Breast epithelium (tissue), 4 donors: Measurements from ENCODE around the gene MLLT10. TPM values are rescaled to one million over a fixed set of nuclear protein-coding genes. Genes with fewer than 3 reads are reported as not detected.

Experiments
- DNase-seq, 2 donors: peaks; one replicate each; pipeline ENCODE4 v3.0.0-alpha.2; 2019; ENCODE audit warnings: low spot score in 2 of 2
- H3K27ac ChIP-seq, 2 donors: fragments of 200-600 bp; sonication (generic) in 1 of 2; one replicate each; pipeline ENCODE4 v1.5.1; 2016 to 2019; ENCODE audit warnings: mild to moderate bottlenecking in 1 of 2
- H3K27me3 ChIP-seq, 2 donors: fragments of 200-600 bp; sonication (generic) in 1 of 2; one replicate each; pipeline versions ENCODE4 v1.5.1 to v1.6.0; 2017 to 2019; ENCODE audit warnings: control low read depth in 1 of 2, mild to moderate bottlenecking in 1 of 2
- H3K36me3 ChIP-seq: fragments of 200-600 bp; one replicate; pipeline ENCODE4 v1.5.1; 2019
- H3K4me1 ChIP-seq, 2 donors: fragments of 200-600 bp; sonication (generic); one replicate each; pipeline ENCODE4 v1.5.1; 2016 to 2019; ENCODE audit warnings: control low read depth in 1 of 2
- H3K4me3 ChIP-seq, 3 donors: fragments of 200-600 bp; sonication (generic); 1 replicate in 2 of 3; 2 replicates in 1 of 3; pipeline ENCODE4 v1.5.1; 2016 to 2019; ENCODE audit warnings: mild to moderate bottlenecking in 3 of 3, moderate library complexity in 2 of 3
- H3K9me3 ChIP-seq, 2 donors: fragments of 200-600 bp; sonication (generic) in 1 of 2; one replicate each; pipeline ENCODE4 v1.5.1; 2016 to 2019; ENCODE audit warnings: control low read depth in 1 of 2
- POLR2A ChIP-seq: fragments of 450-650 bp; IDR thresholded peaks from one replicate; pipeline ENCODE4 v1.6.1; 2016; ENCODE audit warnings: antibody characterized with exemption, mild to moderate bottlenecking, moderate library complexity
- POLR2AphosphoS5 ChIP-seq, 3 donors: sonication (generic); formaldehyde crosslinking; IDR thresholded peaks; one replicate each; pipeline ENCODE4 v1.6.1; 2017; ENCODE audit warnings: antibody characterized with exemption in 3 of 3
- intact Hi-C: fragments of 100-400 bp; cut with DNase I; formaldehyde crosslinking; loops from one replicate; pipeline ENCODE4 v1.15.1; 2023; ENCODE audit warnings: low total_unique reads
- total RNA-seq, 3 donors: library from RNA; depleted of rRNA; stranded (reverse); fragments of >200 nt; gene quantifications; one replicate each; pipeline ENCODE4 v1.1.0, GENCODE V29; 2016
- TF ChIP-seq, protein P1 (sequence below), 3 donors: fragments of 450-650 bp; IDR thresholded peaks; one replicate each; pipeline ENCODE4 v1.5.1; 2016 to 2017; ENCODE audit warnings: antibody characterized with exemption in 3 of 3, mild to moderate bottlenecking in 3 of 3, moderate library complexity in 3 of 3

The MLLT10 gene
- total RNA-seq, 3 donors from 2014 or later = 45.6 to 74.6 (median 58.0) TPM

DNA sequence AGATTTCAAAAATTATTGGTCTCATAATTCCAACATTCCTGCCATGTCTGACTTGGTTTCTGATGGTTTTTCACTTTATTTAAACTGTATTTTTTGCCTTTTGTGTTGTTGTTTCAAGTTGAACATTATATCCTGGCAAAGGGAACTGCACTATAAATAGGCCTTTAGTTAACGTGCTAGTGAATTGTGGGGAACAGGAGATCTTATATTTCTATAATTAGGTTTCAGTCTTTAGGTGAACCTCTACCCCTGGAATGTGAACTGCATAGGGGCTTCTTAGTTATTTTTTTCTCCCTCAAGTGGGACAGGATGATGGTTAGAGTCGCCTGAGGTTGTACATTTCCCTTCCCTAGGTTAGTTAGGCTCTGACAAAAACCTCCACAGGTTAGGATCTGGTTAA, 128.6 kb downstream of the MLLT10 start:
- Histone ChIP-seq H3K27me3 (no peaks in the 10 kb centered on the region), H3K4me3 (no peak overlapping the region), H3K36me3 (no peaks in the 10 kb centered on the region), H3K4me1 (no peaks in the 10 kb centered on the region), H3K9me3 (no peaks in the 10 kb centered on the region), H3K27ac (no peak overlapping the region)
- no peak for TF ChIP-seq POLR2AphosphoS5 (IDR thresholded peaks at IDR 0.05)
- no peak for TF ChIP-seq POLR2A
- TF ChIP-seq, protein P1, sequence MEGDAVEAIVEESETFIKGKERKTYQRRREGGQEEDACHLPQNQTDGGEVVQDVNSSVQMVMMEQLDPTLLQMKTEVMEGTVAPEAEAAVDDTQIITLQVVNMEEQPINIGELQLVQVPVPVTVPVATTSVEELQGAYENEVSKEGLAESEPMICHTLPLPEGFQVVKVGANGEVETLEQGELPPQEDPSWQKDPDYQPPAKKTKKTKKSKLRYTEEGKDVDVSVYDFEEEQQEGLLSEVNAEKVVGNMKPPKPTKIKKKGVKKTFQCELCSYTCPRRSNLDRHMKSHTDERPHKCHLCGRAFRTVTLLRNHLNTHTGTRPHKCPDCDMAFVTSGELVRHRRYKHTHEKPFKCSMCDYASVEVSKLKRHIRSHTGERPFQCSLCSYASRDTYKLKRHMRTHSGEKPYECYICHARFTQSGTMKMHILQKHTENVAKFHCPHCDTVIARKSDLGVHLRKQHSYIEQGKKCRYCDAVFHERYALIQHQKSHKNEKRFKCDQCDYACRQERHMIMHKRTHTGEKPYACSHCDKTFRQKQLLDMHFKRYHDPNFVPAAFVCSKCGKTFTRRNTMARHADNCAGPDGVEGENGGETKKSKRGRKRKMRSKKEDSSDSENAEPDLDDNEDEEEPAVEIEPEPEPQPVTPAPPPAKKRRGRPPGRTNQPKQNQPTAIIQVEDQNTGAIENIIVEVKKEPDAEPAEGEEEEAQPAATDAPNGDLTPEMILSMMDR (IDR thresholded peaks at IDR 0.05) = no peak
- intact Hi-C loops = no loop called here
- no peak for DNase-seq

DNA sequence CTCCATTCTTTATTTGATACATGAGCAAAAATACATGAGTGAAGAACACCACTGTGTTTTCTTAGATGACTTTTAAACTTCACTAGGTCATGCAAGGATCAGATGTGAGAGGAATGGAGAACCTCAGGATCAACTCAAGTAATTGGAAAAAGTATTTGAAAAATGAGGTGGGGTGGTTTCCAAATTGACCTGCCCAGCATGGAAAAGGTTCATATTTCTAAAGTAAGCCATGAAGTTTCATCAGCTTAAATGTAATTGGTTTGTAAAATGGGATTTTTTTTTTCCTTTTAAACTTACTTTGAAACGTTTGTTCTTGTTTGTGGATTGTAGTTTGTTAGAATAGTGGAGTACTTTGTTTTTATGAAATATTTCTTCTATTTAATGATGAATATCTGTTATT, 134.8 kb downstream of the MLLT10 start:
- no peaks in the 10 kb centered on the region for H3K36me3 ChIP-seq
- H3K9me3 ChIP-seq = no peaks in the 10 kb centered on the region
- no peaks in the 10 kb centered on the region for H3K4me1 ChIP-seq
- intact Hi-C loops = no loop called here
- TF ChIP-seq, protein P1 (IDR thresholded peaks at IDR 0.05) = no peak
- TF ChIP-seq POLR2AphosphoS5 (IDR thresholded peaks at IDR 0.05) = no peak
- no peak for DNase-seq
- H3K27me3 ChIP-seq = no peaks in the 10 kb centered on the region
- H3K27ac ChIP-seq = no peak overlapping the region
- H3K4me3 ChIP-seq = no peak overlapping the region

DNA sequence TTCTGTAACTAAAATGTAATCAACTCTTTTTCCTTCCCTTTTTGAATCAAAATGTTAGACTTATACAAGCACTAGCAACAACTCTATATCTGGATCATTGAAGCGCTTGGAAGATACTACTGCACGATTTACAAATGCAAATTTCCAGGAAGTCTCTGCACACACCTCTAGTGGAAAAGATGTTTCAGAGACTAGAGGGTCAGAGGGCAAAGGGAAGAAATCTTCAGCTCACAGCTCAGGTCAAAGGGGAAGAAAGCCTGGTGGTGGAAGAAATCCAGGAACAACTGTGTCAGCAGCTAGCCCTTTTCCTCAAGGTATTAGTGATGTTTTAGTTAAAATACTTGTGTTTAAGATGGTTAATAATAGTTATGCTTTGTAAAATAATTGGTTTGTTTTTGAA, 136.4 kb downstream of the MLLT10 start:
- intact Hi-C loops = no loop called here
- no peak for DNase-seq
- TF ChIP-seq, protein P1 (IDR thresholded peaks at IDR 0.05) = no peak
- Histone ChIP-seq H3K4me1 (no peaks in the 10 kb centered on the region), H3K4me3 (no peak overlapping the region), H3K9me3 (no peaks in the 10 kb centered on the region), H3K36me3 (no peaks in the 10 kb centered on the region), H3K27me3 (no peaks in the 10 kb centered on the region), H3K27ac (no peak overlapping the region)

DNA sequence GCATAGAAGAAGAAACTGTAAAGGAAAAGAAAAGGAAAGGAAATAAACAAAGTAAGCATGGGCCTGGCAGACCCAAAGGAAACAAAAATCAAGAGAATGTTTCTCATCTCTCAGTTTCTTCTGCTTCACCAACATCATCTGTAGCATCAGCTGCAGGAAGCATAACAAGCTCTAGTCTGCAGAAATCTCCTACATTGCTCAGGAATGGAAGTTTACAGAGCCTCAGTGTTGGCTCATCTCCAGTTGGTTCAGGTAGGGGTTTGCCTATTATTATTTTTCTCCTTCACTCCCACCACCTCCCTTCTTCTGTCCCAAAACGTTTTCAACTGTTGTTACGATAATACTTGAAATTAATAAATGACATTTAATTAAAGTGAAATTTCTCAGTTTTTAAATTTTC, 139.6 kb downstream of the MLLT10 start:
- DNase-seq = no peak
- no peak for TF ChIP-seq POLR2AphosphoS5 (IDR thresholded peaks at IDR 0.05)
- Histone ChIP-seq H3K27ac (no peak overlapping the region), H3K27me3 (no peaks in the 10 kb centered on the region), H3K4me3 (no peak overlapping the region), H3K9me3 (no peaks in the 10 kb centered on the region), H3K36me3 (no peaks in the 10 kb centered on the region), H3K4me1 (no peaks in the 10 kb centered on the region)
- intact Hi-C loops = no loop called here

DNA sequence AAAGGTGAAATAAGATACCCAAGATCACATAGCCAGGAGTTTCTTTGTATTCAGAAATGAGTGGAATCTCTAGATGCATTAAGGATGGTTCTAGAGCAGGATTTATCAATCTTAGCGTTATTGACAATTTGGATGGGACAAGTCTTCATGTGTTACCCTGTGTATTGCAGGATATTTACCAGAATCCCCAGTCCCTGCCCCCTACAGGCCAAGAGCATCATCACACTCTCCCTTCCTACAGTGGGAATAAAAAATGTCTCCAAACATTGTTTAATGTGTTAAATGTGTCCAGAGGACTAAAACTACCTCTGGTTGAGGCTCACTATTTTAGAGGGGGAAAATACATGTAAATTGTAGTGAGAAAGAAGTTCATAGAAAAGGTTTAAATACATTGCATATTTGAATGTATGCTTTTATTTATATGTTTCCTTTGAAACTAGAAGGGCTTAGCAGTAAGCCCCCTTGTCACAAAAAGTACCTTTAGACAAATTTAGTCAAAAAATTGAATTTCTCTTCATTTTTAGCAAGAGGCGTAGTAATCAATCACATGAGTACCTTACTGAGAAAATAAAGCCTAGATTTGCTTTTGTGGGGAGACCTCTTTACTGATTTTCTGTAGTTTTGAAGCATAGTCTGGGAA, 141.2 kb downstream of the MLLT10 start:
- intact Hi-C loops = no loop called here
- H3K9me3 ChIP-seq = no peaks in the 10 kb centered on the region
- no peak overlapping the region for H3K4me3 ChIP-seq
- no peaks in the 10 kb centered on the region for H3K27me3 ChIP-seq
- TF ChIP-seq, protein P1 (IDR thresholded peaks at IDR 0.05) = peak; percentile 14 to 43 (median 20)
- no peak for TF ChIP-seq POLR2A
- no peak for DNase-seq
- no peaks in the 10 kb centered on the region for H3K36me3 ChIP-seq
- H3K27ac ChIP-seq = no peak overlapping the region
- no peaks in the 10 kb centered on the region for H3K4me1 ChIP-seq

DNA sequence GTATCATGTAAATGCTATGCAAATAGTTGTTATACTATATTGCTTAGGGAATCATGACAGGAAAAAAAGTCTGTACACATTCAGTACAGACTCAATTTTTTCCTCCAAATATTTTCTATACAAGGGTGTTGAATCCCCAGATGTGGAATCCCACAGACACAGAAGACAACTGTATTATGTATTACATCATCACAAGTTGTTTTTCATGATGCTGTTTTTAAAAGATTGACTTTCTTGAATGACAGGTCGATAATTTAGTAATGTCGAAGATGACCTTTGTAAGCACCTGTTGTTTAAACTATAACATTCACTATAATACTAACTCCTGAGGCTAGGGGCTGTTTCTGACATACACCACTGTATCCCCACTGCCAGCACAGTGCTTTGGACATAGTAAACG, 143.5 kb downstream of the MLLT10 start:
- no peak for TF ChIP-seq POLR2AphosphoS5 (IDR thresholded peaks at IDR 0.05)
- TF ChIP-seq POLR2A = no peak
- TF ChIP-seq, protein P1 (IDR thresholded peaks at IDR 0.05) = no peak
- Histone ChIP-seq H3K27me3 (no peaks in the 10 kb centered on the region), H3K4me1 (no peaks in the 10 kb centered on the region), H3K36me3 (no peaks in the 10 kb centered on the region), H3K4me3 (no peak overlapping the region), H3K9me3 (no peaks in the 10 kb centered on the region), H3K27ac (no peak overlapping the region)
- DNase-seq = no peak
- intact Hi-C loops = no loop called here
